IMR-90 (cell line): ENCODE data around the gene MDH1. TPM values are rescaled to one million over a fixed set of nuclear protein-coding genes. Genes with fewer than 3 reads are reported as not detected.

ENCODE experiments used
- ATAC-seq: fragments of 200-7000 bp; cut with Tn5 transposase; 2 replicates; pipeline ENCODE4 v1.9.1; 2020; ENCODE audit warnings: low read depth, mild to moderate bottlenecking, moderate library complexity
- BruUV-seq: library from RNA; stranded (reverse); fragments of 400-500 nt; replicated peaks from 2 replicates; lab custom pipeline; 2021; lab: Mats Ljungman, UMichigan
- CTCF ChIA-PET: fragments of 300-600 bp; formaldehyde crosslinking; extraction: SDS; loops from one replicate; lab custom pipeline; 2021; ENCODE audit warnings: antibody characterized with exemption; lab: Yijun Ruan, JAX
- POLR2A ChIA-PET: fragments of 300-600 bp; sonication (Branson Sonifier 250); formaldehyde crosslinking; loops from one replicate; lab custom pipeline; 2022; ENCODE audit warnings: antibody characterized with exemption; ENCODE audit not compliant: unreplicated experiment; lab: Charles Lee
- DNase-seq: peaks from one replicate; pipeline ENCODE4 v3.0.0; 2013
- H2AFZ ChIP-seq: replicated peaks from 2 replicates; pipeline ENCODE3; 2013; ENCODE audit warnings: low read length, mild to moderate bottlenecking; ENCODE audit not compliant: poor library complexity
- H2AK5ac ChIP-seq: 2 replicates; pipeline ENCODE4 v1.6.1; 2013; ENCODE audit warnings: low read depth, low read length, inconsistent platforms
- H2AK9ac ChIP-seq: replicated peaks from 2 replicates; pipeline ENCODE3; 2013; ENCODE audit warnings: mild to moderate bottlenecking, low read depth, low read length, moderate library complexity; ENCODE audit not compliant: poor library complexity
- H2BK120ac ChIP-seq: 2 replicates; pipeline ENCODE4 v1.6.1; 2013; ENCODE audit warnings: low read depth, low read length, inconsistent platforms
- H2BK15ac ChIP-seq: 3 replicates; pipeline ENCODE4 v1.6.1; 2013; ENCODE audit warnings: low read depth, low read length, inconsistent platforms
- H2BK20ac ChIP-seq: 2 replicates; pipeline ENCODE4 v1.6.1; 2013; ENCODE audit warnings: low read depth, mild to moderate bottlenecking, inconsistent platforms, low read length, moderate library complexity
- H2BK5ac ChIP-seq: 2 replicates; pipeline ENCODE4 v1.6.1; 2013; ENCODE audit warnings: mild to moderate bottlenecking, low read depth, low read length, inconsistent platforms; ENCODE audit not compliant: poor library complexity, severe bottlenecking
- H3K14ac ChIP-seq: replicated peaks from 2 replicates; pipeline ENCODE4 v1.6.1; 2013; ENCODE audit warnings: low read depth, low read length, inconsistent platforms
- H3K18ac ChIP-seq: 2 replicates; pipeline ENCODE4 v1.6.1; 2013; ENCODE audit warnings: low read depth, low read length, control low read depth
- H3K23ac ChIP-seq: 2 replicates; pipeline ENCODE4 v1.6.1; 2013; ENCODE audit warnings: low read depth, low read length, inconsistent platforms
- H3K27ac ChIP-seq: 2 replicates; pipeline ENCODE4 v1.5.1; 2013; ENCODE audit warnings: mild to moderate bottlenecking, control low read depth, low read length; ENCODE audit not compliant: insufficient read depth
- H3K27me3 ChIP-seq: 2 replicates; pipeline ENCODE4 v1.6.1; 2013; ENCODE audit warnings: low read length; ENCODE audit not compliant: control insufficient read depth, insufficient read depth
- H3K36me3 ChIP-seq: 2 replicates; pipeline ENCODE4 v1.6.1; 2013; ENCODE audit warnings: low read length, mixed read lengths; ENCODE audit not compliant: control insufficient read depth, insufficient read depth
- H3K4ac ChIP-seq: 2 replicates; pipeline ENCODE4 v1.6.1; 2013; ENCODE audit warnings: low read depth, low read length, inconsistent platforms
- H3K4me1 ChIP-seq: 2 replicates; pipeline ENCODE4 v1.6.1; 2013; ENCODE audit warnings: low read length, mixed read lengths; ENCODE audit not compliant: control insufficient read depth, insufficient read depth
- H3K4me2 ChIP-seq: 2 replicates; pipeline ENCODE4 v1.6.1; 2013; ENCODE audit warnings: low read depth, mild to moderate bottlenecking, control low read depth, low read length, moderate library complexity
- H3K4me3 ChIP-seq: 2 replicates; pipeline ENCODE4 v1.5.1; 2013; ENCODE audit warnings: low read depth, mild to moderate bottlenecking, control low read depth, low read length, moderate library complexity; ENCODE audit not compliant: insufficient read depth
- H3K56ac ChIP-seq: 2 replicates; pipeline ENCODE4 v1.6.1; 2013; ENCODE audit warnings: low read length, inconsistent platforms; ENCODE audit not compliant: insufficient read depth; ENCODE audit errors: extremely low read depth
- H3K79me1 ChIP-seq, 2 experiments: 2 replicates each; pipeline ENCODE4 v1.6.1; 2013; ENCODE audit warnings: low read length in 2 of 2, inconsistent platforms in 1 of 2, low read depth in 1 of 2
- H3K9ac ChIP-seq: 2 replicates; pipeline ENCODE4 v1.6.1; 2013; ENCODE audit warnings: low read depth, low read length, control low read depth
- H3K9me1 ChIP-seq: 2 replicates; pipeline ENCODE4 v1.6.1; 2013; ENCODE audit warnings: low read length, inconsistent platforms; ENCODE audit not compliant: insufficient read depth
- H3K9me3 ChIP-seq: 2 replicates; pipeline ENCODE4 v1.6.1; 2013; ENCODE audit warnings: low read length; ENCODE audit not compliant: control insufficient read depth, insufficient read depth
- H4K20me1 ChIP-seq: 2 replicates; pipeline ENCODE4 v1.6.1; 2013; ENCODE audit warnings: low read length, inconsistent platforms; ENCODE audit not compliant: insufficient read depth
- H4K5ac ChIP-seq: 2 replicates; pipeline ENCODE4 v1.6.1; 2013; ENCODE audit warnings: mild to moderate bottlenecking, low read depth, low read length, control low read depth
- H4K8ac ChIP-seq, 2 experiments: 2 replicates each; pipeline ENCODE4 v1.6.1; 2013; ENCODE audit warnings: low read depth in 2 of 2, low read length in 2 of 2, control low read depth in 1 of 2, inconsistent platforms in 1 of 2
- H4K91ac ChIP-seq: 2 replicates; pipeline ENCODE4 v1.6.1; 2013; ENCODE audit warnings: low read depth, low read length, inconsistent platforms; ENCODE audit not compliant: insufficient read depth
- BHLHE40 ChIP-seq: fragments of 150-350 bp; IDR thresholded peaks from 2 replicates; pipeline ENCODE4 v1.6.1; 2016; ENCODE audit warnings: mild to moderate bottlenecking, low read depth, low read length
- CEBPB ChIP-seq: IDR thresholded peaks from 2 replicates; pipeline ENCODE4 v1.6.1; 2012; ENCODE audit warnings: low read depth, low read length, improper control_type of control experiment
- CHD1 ChIP-seq: IDR thresholded peaks from 2 replicates; pipeline ENCODE4 v1.6.1; 2012; ENCODE audit warnings: low read depth, low read length, improper control_type of control experiment
- CTCF ChIP-seq: conservative IDR thresholded peaks from 2 replicates; pipeline ENCODE4 v1.5.1; 2012; ENCODE audit warnings: mild to moderate bottlenecking, low read depth, low read length, improper control_type of control experiment
- ELK1 ChIP-seq: fragments of 150-350 bp; IDR thresholded peaks from 2 replicates; pipeline ENCODE4 v1.6.1; 2016; ENCODE audit warnings: low read depth, mild to moderate bottlenecking, low read length, moderate library complexity, borderline replicate concordance
- FOS ChIP-seq: fragments of 150-350 bp; IDR thresholded peaks from 2 replicates; pipeline ENCODE4 v1.6.1; 2016; ENCODE audit warnings: low read depth, low read length
- MAFK ChIP-seq: IDR thresholded peaks from 2 replicates; pipeline ENCODE4 v1.6.1; 2012; ENCODE audit warnings: low read depth, low read length, improper control_type of control experiment
- MAZ ChIP-seq: IDR thresholded peaks from 2 replicates; pipeline ENCODE4 v1.6.1; 2012; ENCODE audit warnings: low read depth, mild to moderate bottlenecking, low read length, improper control_type of control experiment, moderate library complexity, borderline replicate concordance
- MXI1 ChIP-seq: IDR thresholded peaks from 2 replicates; pipeline ENCODE4 v1.6.1; 2012; ENCODE audit warnings: low read depth, mild to moderate bottlenecking, low read length, moderate library complexity, borderline replicate concordance
- NFE2L2 ChIP-seq: fragments of 150-350 bp; IDR thresholded peaks from 2 replicates; pipeline ENCODE4 v1.6.1; 2016; ENCODE audit warnings: low read depth, mild to moderate bottlenecking, low read length
- POLR2A ChIP-seq: IDR thresholded peaks from 2 replicates; pipeline ENCODE4 v1.6.1; 2012; ENCODE audit warnings: mild to moderate bottlenecking, low read depth, low read length
- RCOR1 ChIP-seq: IDR thresholded peaks from 2 replicates; pipeline ENCODE4 v1.6.1; 2012; ENCODE audit warnings: mild to moderate bottlenecking, low read length, improper control_type of control experiment; ENCODE audit not compliant: insufficient replicate concordance
- RFX5 ChIP-seq: IDR thresholded peaks from 2 replicates; pipeline ENCODE4 v1.8.0; 2012; ENCODE audit warnings: low read depth, mild to moderate bottlenecking, low read length, moderate library complexity
- SMC3 ChIP-seq: fragments of 150-350 bp; IDR thresholded peaks from 2 replicates; pipeline ENCODE4 v1.6.1; 2016; ENCODE audit warnings: low read depth, mild to moderate bottlenecking, antibody characterized with exemption, low read length, moderate library complexity
- USF2 ChIP-seq: fragments of 150-350 bp; IDR thresholded peaks from 2 replicates; pipeline ENCODE4 v1.6.1; 2017; ENCODE audit warnings: mild to moderate bottlenecking, antibody characterized with exemption, low read length, low read depth
- WGBS, 2 experiments: methylation state at CpG; one replicate each; pipeline versions ENCODE4 v1.1.5 to v1.1.7; 2013; ENCODE audit warnings: missing lambda C conversion rate in 2 of 2; ENCODE audit not compliant: insufficient read length in 1 of 2; ENCODE audit errors: extremely low coverage in 2 of 2; 5-methylcytosine and 5-hydroxymethylcytosine counted together
- dilution Hi-C: fragments of 300-500 bp; cut with HindIII; formaldehyde crosslinking; loops from one replicate; pipeline ENCODE4 v1.14.3; 2018; ENCODE audit warnings: low sequenced_read_pairs; ENCODE audit not compliant: unreplicated experiment
- in situ Hi-C: fragments of 300-500 bp; cut with MboI; formaldehyde crosslinking; loops from 3 replicates; pipeline ENCODE4 v1.14.3; 2019; ENCODE audit warnings: low sequenced_read_pairs, inconsistent platforms, mixed read lengths
- intact Hi-C: fragments of 100-400 bp; cut with micrococcal nuclease; formaldehyde crosslinking; loops from 2 replicates; pipeline ENCODE4 v1.10.0; 2022
- polyA plus RNA-seq, 3 experiments: library from polyadenylated mRNA; depleted of rRNA; stranded (reverse); fragments of >200 nt; gene quantifications; 2 replicates each; pipeline ENCODE4 v1.2.3, GENCODE V29; 2012; ENCODE audit warnings: low replicate concordance in 1 of 3
- total RNA-seq: library from RNA; depleted of rRNA; stranded (reverse); fragments of >200 nt; gene quantifications from 2 replicates; pipeline ENCODE4 v1.2.3, GENCODE V29; 2012

The MDH1 gene
- total and polyA plus RNA-seq, 2 of the 4 experiments (the other 2 are of a cell fraction) = 195 to 248 TPM

- Histone ChIP-seq H2AFZ (no peak overlapping the region), H3K4me3 (no peak overlapping the region), H4K8ac (no peak overlapping the region), H2BK20ac (no peak overlapping the region), H4K20me1 (no peaks in the 10 kb centered on the region), H2AK9ac (no peak overlapping the region), H3K18ac (no peak overlapping the region), H3K4me1 (no peaks in the 10 kb centered on the region), H3K23ac (no peak overlapping the region), H3K27ac (no peak overlapping the region), H4K5ac (no peak overlapping the region), H2BK120ac (no peak overlapping the region), H3K9me1 (no peaks in the 10 kb centered on the region), H3K4ac (no peak overlapping the region), H3K14ac (no peak overlapping the region), H3K36me3 (peaks cover 11% of the 10 kb centered on the region), H2AK5ac (no peak overlapping the region), H3K56ac (no peak overlapping the region), H3K4me2 (no peak overlapping the region), H3K27me3 (no peaks in the 10 kb centered on the region), H2BK5ac (no peak overlapping the region), H2BK15ac (no peak overlapping the region), H4K91ac (no peak overlapping the region), H3K9ac (no peak overlapping the region), H3K9me3 (no peaks in the 10 kb centered on the region), H3K79me1 (peaks cover 12 to 20% of the 10 kb centered on the region in 2 experiments)
- WGBS, 2 experiments = no CpG with 5 or more reads among the region's 2 CpGs
- dilution Hi-C loops = no loop called here
- CTCF ChIA-PET = interaction anchor here (0.9 kb wide), 1 partner anchor 95 kb away, joined by 3 read pairs; no protein-coding TSS in a partner anchor
- intact Hi-C loops = no loop called here
- DNase-seq = no peak
- in situ Hi-C loops = no loop called here
- TF ChIP-seq MAZ = no peak
- TF ChIP-seq BHLHE40 = no peak
- no peak for TF ChIP-seq CTCF
- TF ChIP-seq FOS = no peak
- TF ChIP-seq SMC3 = no peak
- no peak for TF ChIP-seq CEBPB
- no peak for TF ChIP-seq POLR2A
- TF ChIP-seq CHD1 = no peak
- no peak for TF ChIP-seq MXI1
- no peak for TF ChIP-seq MAFK
- no peak for TF ChIP-seq ELK1
- TF ChIP-seq NFE2L2 = no peak
- TF ChIP-seq RCOR1 = no peak
- TF ChIP-seq RFX5 = no peak
- TF ChIP-seq USF2 = no peak
- no TSS peak for BruUV-seq
- POLR2A ChIA-PET = no interaction called here
- no peak for ATAC-seq
Observed at GRCh38 chr2:63596401-63596883, 7.7 kb downstream of the MDH1 start.
